Nephron (organoid): ENCODE results near the gene CD99L2.

Experiments
- H3K27ac Mint-ChIP-seq, 3 experiments: 2 replicates each; pipeline ENCODE4 v1.8.0; 2020; ENCODE audit warnings: mixed read lengths in 3 of 3, mild to moderate bottlenecking in 2 of 3, moderate library complexity in 1 of 3
- H3K27me3 Mint-ChIP-seq: 2 replicates; pipeline ENCODE4 v1.8.0; 2021; ENCODE audit warnings: low read depth, mild to moderate bottlenecking, moderate library complexity, mixed read lengths
- H3K36me3 Mint-ChIP-seq: 2 replicates; pipeline ENCODE4 v1.8.0; 2020; ENCODE audit warnings: low read depth, mixed read lengths
- H3K4me1 Mint-ChIP-seq: 2 replicates; pipeline ENCODE4 v1.8.0; 2020; ENCODE audit warnings: mixed read lengths
- H3K4me3 Mint-ChIP-seq, 3 experiments: 2 replicates each; pipeline ENCODE4 v1.8.0; 2020; ENCODE audit warnings: mild to moderate bottlenecking in 3 of 3, mixed read lengths in 3 of 3, moderate library complexity in 2 of 3
- H3K9me3 Mint-ChIP-seq: 2 replicates; pipeline ENCODE4 v1.8.0; 2020; ENCODE audit warnings: mixed read lengths
- TF ChIP-seq, protein P1 (sequence below), 3 experiments: fragments of 200-600 bp; sonication (generic); IDR thresholded peaks; one replicate each; pipeline ENCODE4 v1.5.0; 2021; ENCODE audit warnings: antibody characterized with exemption in 3 of 3; ENCODE audit not compliant: unreplicated experiment in 3 of 3

CD99L2 gene

DNA sequence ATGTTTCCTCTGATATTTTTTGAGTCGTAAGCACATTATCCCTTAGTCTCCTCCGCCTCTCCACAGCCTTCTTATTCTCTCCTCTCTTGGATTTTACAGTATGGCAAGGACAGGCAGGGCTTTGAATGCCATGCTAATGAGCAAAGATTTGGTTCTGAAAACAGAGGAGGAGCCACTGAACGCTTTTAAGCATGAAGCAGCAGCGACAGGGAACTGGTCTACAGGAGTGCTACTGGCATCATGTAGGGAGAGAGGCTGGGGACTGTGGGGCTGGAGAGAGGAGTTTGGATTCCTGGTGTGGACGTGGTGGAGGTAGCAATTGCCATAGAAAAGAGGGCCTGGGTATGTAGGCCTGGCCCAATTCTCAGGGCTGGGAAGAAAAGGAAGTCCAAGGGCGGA is 4.6 kb upstream of the CD99L2 start:
- Mint-ChIP-seq H3K4me1 (no peaks in the 10 kb centered on the region), H3K27ac (no peak overlapping the region), H3K9me3 (no peaks in the 10 kb centered on the region), H3K4me3 (no peak overlapping the region), H3K36me3 (no peaks in the 10 kb centered on the region), H3K27me3 (peaks cover 8% of the 10 kb centered on the region)
- TF ChIP-seq, protein P1, sequence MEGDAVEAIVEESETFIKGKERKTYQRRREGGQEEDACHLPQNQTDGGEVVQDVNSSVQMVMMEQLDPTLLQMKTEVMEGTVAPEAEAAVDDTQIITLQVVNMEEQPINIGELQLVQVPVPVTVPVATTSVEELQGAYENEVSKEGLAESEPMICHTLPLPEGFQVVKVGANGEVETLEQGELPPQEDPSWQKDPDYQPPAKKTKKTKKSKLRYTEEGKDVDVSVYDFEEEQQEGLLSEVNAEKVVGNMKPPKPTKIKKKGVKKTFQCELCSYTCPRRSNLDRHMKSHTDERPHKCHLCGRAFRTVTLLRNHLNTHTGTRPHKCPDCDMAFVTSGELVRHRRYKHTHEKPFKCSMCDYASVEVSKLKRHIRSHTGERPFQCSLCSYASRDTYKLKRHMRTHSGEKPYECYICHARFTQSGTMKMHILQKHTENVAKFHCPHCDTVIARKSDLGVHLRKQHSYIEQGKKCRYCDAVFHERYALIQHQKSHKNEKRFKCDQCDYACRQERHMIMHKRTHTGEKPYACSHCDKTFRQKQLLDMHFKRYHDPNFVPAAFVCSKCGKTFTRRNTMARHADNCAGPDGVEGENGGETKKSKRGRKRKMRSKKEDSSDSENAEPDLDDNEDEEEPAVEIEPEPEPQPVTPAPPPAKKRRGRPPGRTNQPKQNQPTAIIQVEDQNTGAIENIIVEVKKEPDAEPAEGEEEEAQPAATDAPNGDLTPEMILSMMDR (IDR thresholded peaks at IDR 0.05; ENCODE audit: unreplicated experiment in 3 of 3): no peak

DNA sequence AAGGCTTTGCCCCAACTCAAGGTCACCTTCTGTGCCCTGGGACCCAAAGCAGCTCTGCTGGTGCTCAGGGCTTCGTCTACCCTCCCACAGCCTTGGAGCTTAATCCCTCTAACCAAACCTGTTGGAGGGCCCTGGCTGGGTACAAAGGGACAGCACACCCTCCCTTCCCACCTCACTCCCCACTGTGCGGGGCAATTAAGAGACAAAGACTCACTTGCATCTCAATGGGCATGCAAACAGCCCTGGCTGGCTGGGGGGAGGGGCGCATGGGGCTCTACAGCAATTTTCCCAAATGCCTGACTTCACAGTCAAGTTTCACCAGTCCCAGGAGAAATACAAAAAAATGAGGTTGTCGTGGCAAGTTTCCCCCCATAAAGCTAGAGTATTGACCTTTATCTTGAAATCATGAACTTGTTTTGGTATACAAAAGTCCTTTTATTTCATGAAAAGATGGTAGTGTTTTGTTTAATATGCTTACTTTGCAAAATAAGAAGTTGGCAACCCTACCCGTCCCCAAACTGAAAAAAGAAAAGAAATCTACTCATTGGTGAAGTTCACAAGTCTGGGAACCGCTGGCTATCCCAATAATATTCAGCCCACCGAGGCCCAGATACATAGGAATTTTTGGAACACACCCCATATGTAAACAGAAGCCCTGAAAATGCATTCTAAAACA is 4.1 kb upstream of the CD99L2 start:
- Mint-ChIP-seq H3K27me3 (peaks cover 8% of the 10 kb centered on the region), H3K36me3 (no peaks in the 10 kb centered on the region), H3K4me1 (no peaks in the 10 kb centered on the region), H3K27ac (no peak overlapping the region), H3K9me3 (no peaks in the 10 kb centered on the region), H3K4me3 (no peak overlapping the region)
- TF ChIP-seq, protein P1 (IDR thresholded peaks at IDR 0.05; ENCODE audit: unreplicated experiment in 3 of 3): no peak

DNA sequence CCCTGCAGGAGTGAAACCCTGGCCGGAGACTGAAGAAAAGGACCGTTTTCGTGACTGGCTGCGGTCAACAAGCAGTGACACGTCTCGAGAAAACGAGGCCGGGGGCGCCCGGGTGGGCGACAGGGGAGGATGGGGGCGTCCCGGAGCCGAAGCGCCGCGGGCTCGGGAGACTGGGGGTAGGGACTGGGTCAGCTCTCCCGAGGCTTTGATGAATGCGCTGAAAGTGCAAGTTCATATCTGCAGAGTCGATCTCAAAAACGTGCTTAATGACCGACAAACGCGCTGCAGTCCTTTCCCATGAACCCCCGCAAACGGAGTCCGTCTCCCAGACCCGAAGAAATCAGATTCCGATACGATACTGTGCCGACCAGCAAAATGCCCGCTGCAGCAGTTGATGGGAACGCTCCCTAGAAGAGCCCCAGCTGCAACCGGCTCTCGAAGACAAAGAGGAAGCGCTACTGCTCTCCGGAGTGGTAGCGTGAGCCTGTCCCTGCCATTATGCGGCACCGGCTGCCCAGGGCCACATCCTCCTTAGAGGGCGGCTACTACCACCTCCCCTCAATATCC is 806 bp upstream of the CD99L2 start:
- peaks cover 8% of the 10 kb centered on the region for H3K4me1 Mint-ChIP-seq
- H3K36me3 Mint-ChIP-seq: peaks cover 6% of the 10 kb centered on the region
- H3K27ac Mint-ChIP-seq: peak overlapping the region; percentile 42 to 83 (median 55)
- no peaks in the 10 kb centered on the region for H3K9me3 Mint-ChIP-seq
- H3K4me3 Mint-ChIP-seq: peak overlapping the region; percentile 85 to 90 (median 90)
- H3K27me3 Mint-ChIP-seq: peaks cover 4% of the 10 kb centered on the region
- TF ChIP-seq, protein P1 (IDR thresholded peaks at IDR 0.05; ENCODE audit: unreplicated experiment in 3 of 3): no peak

DNA sequence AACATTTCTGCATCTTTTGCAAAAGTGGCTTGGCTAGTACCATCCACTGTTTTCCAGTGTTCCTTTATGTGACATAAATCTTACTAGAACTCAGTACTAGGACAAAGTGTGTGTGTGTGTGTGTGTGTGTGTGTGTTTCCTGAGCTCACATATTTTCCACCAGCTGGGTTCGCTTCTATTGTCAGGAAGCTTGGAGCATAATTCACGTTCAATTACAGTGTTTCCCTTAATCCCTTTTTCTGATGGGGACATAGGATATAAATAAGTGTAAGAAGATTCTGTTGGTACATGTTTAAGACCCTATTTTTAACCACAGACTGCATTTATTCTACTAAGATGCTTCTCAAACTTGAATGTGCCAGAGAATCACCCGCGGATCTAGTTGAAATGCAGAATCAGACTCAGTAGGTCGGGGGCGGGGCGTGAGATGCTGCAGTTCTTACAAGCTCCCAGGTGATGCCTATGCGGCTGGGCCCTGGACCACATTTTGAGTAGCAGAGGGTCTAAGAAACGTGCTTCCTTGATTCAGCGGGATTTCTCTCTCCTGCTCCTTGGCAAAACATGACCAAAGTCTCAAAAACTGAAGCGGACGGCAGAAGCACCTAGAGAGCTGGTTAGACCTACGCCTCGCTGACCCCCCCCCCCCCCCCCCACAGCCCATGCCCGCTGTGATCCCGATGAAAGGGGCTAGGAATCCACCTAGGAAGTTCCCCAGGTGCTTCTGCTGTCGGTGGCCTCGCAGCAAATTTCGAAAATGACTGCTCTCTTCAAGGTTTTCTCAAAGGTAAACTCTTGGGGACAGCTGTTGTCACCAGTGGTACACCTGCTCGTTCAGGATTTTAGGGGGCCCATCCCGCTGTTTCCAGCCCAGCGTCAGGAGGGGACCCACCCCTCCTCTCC is 797 bp downstream of the CD99L2 start:
- peaks cover 8% of the 10 kb centered on the region for H3K4me1 Mint-ChIP-seq
- H3K27me3 Mint-ChIP-seq: no peaks in the 10 kb centered on the region
- TF ChIP-seq, protein P1 (IDR thresholded peaks at IDR 0.05; ENCODE audit: unreplicated experiment in 3 of 3): no peak
- peak overlapping the region; percentile 81 to 91 (median 88) for H3K4me3 Mint-ChIP-seq
- no peaks in the 10 kb centered on the region for H3K9me3 Mint-ChIP-seq
- peak overlapping the region; percentile 25 to 86 (median 82) for H3K27ac Mint-ChIP-seq
- peaks cover 6% of the 10 kb centered on the region for H3K36me3 Mint-ChIP-seq

DNA sequence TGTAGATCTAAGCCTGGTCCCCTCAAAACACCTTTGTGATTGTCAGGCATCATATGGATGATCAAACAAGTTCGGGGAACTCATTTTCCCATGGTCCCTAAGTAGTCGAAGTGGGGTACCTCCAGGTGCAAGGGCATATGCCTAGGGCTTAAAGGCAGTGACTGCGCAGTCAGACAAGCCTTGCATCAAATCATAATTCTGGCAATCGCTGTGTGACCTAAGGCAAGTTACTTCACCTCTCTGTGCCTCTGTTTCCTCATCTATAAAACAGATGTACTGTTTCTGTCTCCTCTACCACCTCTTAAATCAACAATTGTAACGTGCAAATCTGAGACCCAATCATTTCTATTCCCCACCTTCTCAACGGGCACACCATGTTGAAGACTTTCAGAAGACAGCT is 1.8 kb downstream of the CD99L2 start:
- peak overlapping the region in 2 of 3 experiments; percentile 22 to 39 for H3K4me3 Mint-ChIP-seq
- H3K27ac Mint-ChIP-seq: no peak overlapping the region
- TF ChIP-seq, protein P1 (IDR thresholded peaks at IDR 0.05; ENCODE audit: unreplicated experiment in 3 of 3): no peak
- H3K27me3 Mint-ChIP-seq: no peaks in the 10 kb centered on the region
- peaks cover 8% of the 10 kb centered on the region for H3K4me1 Mint-ChIP-seq
- H3K36me3 Mint-ChIP-seq: peaks cover 6% of the 10 kb centered on the region
- no peaks in the 10 kb centered on the region for H3K9me3 Mint-ChIP-seq
